ENCODE results near the gene NFIC. TPM values are rescaled to one million over a fixed set of nuclear protein-coding genes. Genes with fewer than 3 reads are reported as not detected.
A peak's percentile ranks its signal among the peaks of the same experiment; 100 is the strongest.

Gene NFIC
- total RNA-seq, 1 donor from 2014 or later, result 142 TPM

DNA sequence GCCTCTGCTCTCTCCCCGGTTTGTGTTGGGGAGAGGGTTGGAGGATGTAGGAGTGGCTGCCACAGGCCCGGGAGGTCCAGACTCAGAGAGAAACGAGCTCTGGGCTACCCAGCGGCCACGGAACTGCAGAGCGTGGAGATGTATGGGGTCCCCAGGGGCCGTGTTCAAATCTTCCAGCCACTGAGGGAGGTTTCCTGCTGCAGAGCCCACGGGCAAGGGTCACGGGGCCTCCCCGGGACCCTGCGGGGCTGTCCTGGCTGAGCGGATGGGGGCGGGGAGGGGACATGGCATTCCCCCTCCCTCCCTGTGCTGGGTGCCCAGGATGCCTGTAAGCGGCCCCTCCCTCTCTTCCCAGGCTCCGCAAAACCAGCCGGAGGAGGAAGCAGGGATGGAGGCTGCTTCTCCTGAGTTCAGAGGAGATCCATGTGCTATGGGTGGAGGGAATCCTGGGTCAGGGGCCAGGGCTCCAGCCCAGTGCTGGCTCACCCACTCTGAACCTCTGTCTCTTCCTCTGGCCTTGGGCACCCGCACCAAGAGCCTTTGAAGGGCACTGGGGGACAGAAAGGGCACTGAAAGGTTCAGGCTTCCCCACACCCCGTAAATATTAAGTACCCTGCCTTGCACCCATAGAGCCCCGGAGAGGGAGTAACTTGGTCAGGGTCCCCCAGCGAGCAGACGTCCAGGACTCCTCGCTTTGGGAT lies 91.3 kb downstream of the NFIC start:
- Histone ChIP-seq H3K27ac (peak overlapping the region; percentile 96), H3K27me3 (no peaks in the 10 kb centered on the region), H3K4me1 (peaks cover 40% of the 10 kb centered on the region), H3K4me3 (peak overlapping the region; percentile 0 to 1), H3K9me3 (no peaks in the 10 kb centered on the region), H3K36me3 (peaks cover 0 to 44% of the 10 kb centered on the region in 2 donors)
- DNase-seq (ENCODE audit: extremely low spot score in 2 of 2), result no peak
- TF ChIP-seq POLR2AphosphoS5 (IDR thresholded peaks at IDR 0.05; ENCODE audit: insufficient read depth in 1 of 2, low read depth in 1 of 2), result peak in 1 of 2 donors; percentile 59
- no peak for TF ChIP-seq POLR2A (IDR thresholded peaks at IDR 0.05)
- no peak for TF ChIP-seq CTCF (IDR thresholded peaks at IDR 0.05)
- intact Hi-C loops (cut with DNase I), result no loop called here

DNA sequence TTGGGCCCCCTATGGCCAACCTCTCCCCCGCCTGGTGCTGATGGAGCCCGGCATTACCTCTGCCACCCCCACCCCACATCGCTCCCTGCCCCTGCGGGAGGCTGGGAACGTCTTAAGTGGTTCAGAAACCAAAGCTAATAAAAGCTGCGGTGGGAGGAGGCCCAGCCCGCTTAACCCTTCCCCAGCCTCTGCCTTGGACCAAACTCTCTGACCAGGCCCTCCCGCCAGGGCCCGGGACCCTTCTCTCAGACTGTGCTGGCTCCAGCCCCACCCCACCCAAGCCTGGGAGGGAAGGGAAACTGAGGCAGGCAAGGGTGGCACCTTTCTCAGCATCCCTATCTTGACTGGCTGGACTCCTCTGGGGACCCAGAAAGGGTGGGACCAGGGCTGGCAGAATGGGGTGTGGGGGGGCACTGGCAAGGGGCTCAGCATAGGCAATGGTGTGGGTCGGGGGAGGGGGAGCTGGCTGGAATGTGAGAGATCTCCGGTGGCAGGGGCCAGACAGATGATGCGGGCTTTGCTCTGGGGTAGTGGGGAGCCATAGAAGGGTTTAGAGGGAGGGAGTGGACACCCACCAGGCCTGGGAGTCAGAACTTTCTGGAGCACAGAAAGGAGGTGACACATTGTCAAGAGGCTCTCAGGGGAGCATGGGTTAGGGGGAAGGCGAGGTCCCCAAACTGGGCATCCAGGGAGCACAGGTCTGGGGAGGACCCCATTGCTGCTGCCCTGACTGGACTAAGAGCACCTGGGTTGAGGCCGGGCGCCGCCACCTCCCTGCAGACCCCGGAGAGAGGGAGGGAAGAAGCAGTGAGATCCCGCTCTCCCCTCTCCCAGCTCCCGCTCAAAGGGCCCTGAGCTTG lies 92.1 kb downstream of the NFIC start:
- Histone ChIP-seq H3K27ac (peak overlapping the region; percentile 96), H3K4me1 (peaks cover 40% of the 10 kb centered on the region), H3K27me3 (no peaks in the 10 kb centered on the region), H3K9me3 (no peaks in the 10 kb centered on the region), H3K36me3 (peaks cover 0 to 45% of the 10 kb centered on the region in 2 donors), H3K4me3 (peak overlapping the region; percentile 1 to 27)
- no peak for DNase-seq (ENCODE audit: extremely low spot score in 2 of 2)
- intact Hi-C loops (cut with DNase I), result no loop called here
- no peak for TF ChIP-seq CTCF (IDR thresholded peaks at IDR 0.05)
- no peak for TF ChIP-seq POLR2A (IDR thresholded peaks at IDR 0.05)
- TF ChIP-seq POLR2AphosphoS5 (IDR thresholded peaks at IDR 0.05; ENCODE audit: insufficient read depth in 1 of 2, low read depth in 1 of 2), result no peak

- intact Hi-C loops (cut with DNase I), result no loop called here
- TF ChIP-seq POLR2AphosphoS5 (IDR thresholded peaks at IDR 0.05; ENCODE audit: insufficient read depth in 1 of 2, low read depth in 1 of 2) (peak; percentile 41 to 83), CTCF (IDR thresholded peaks at IDR 0.05) (no peak)
- Histone ChIP-seq H3K9me3 (no peaks in the 10 kb centered on the region), H3K27ac (peak overlapping the region; percentile 96), H3K27me3 (no peaks in the 10 kb centered on the region), H3K36me3 (peaks cover 0 to 42% of the 10 kb centered on the region in 2 donors), H3K4me1 (peaks cover 40% of the 10 kb centered on the region), H3K4me3 (peak overlapping the region in 1 of 2 donors; percentile 27)
- DNase-seq (ENCODE audit: extremely low spot score in 2 of 2), result peak in 1 of 2 donors; percentile 94
Observed at GRCh38 chr19:3459089-3459881, 92.9 kb downstream of the NFIC start.

DNA sequence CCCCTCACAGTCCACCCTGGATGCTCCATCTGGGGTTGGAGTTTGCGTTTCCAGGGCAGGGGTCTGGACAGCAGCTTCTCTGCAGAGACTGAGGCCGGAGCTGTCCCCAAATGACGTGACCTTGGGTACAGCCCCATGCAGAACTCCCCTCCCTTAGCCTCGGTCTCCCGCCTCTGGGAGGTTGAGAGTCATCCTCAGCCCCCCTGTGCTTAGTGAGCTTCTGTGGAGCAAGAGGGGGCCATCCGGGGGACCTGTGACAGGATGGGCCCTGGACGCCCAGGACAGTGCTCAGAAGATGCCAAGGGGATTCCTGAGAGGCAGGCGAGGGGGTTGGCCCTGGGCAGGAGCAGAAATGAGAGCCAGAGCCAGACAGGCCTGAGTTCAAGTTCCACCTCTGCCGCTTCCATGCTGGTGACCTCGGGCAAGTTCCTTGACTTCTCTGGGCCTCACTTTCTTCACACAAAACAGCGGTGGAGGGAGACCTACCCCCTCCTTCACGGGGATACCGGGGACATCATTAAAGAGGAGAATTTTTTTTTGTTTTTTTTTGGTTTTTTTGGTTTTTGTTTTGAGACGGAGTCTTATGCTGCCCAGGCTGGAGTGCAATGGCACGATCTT lies 93.7 kb downstream of the NFIC start:
- no peak overlapping the region for H3K4me3 ChIP-seq
- peaks cover 44% of the 10 kb centered on the region for H3K4me1 ChIP-seq
- TF ChIP-seq CTCF (IDR thresholded peaks at IDR 0.05), result no peak
- TF ChIP-seq POLR2A (IDR thresholded peaks at IDR 0.05), result no peak
- no peak for TF ChIP-seq POLR2AphosphoS5 (IDR thresholded peaks at IDR 0.05; ENCODE audit: insufficient read depth in 1 of 2, low read depth in 1 of 2)
- peaks cover 0 to 34% of the 10 kb centered on the region in 2 donors for H3K36me3 ChIP-seq
- H3K27ac ChIP-seq, result peak overlapping the region; percentile 96
- H3K27me3 ChIP-seq, result no peaks in the 10 kb centered on the region
- DNase-seq (ENCODE audit: extremely low spot score in 2 of 2), result no peak
- H3K9me3 ChIP-seq, result no peaks in the 10 kb centered on the region
- intact Hi-C loops (cut with DNase I), result no loop called here
